WTC11 (cell line): Measurements from ENCODE around the gene LASP1. TPM values are rescaled to one million over a fixed set of nuclear protein-coding genes. Genes with fewer than 3 reads are reported as not detected.

Experiments used
- ATAC-seq: fragments of 200-7000 bp; cut with Tn5 transposase; 2 replicates; pipeline ENCODE4 v1.10.0; 2021; ENCODE audit warnings: mild to moderate bottlenecking, moderate library complexity
- CTCF ChIA-PET: fragments of 300-600 bp; sonication (Branson Sonifier 250); formaldehyde crosslinking; loops from one replicate; lab custom pipeline; 2021; ENCODE audit warnings: antibody characterized with exemption; lab: Charles Lee
- POLR2A ChIA-PET: fragments of 350-600 bp; sonication (Branson Sonifier 250); formaldehyde crosslinking; loops from one replicate; lab custom pipeline; 2021; ENCODE audit warnings: antibody characterized with exemption; lab: Charles Lee
- DNase-seq: peaks from one replicate; pipeline ENCODE4 v3.0.0; 2021; ENCODE audit warnings: low spot score
- H3K27ac Mint-ChIP-seq: 2 replicates; pipeline ENCODE4 v1.8.0; 2021; ENCODE audit warnings: mixed read lengths
- H3K27me3 Mint-ChIP-seq: 2 replicates; pipeline ENCODE4 v1.8.0; 2021; ENCODE audit warnings: low read depth, mild to moderate bottlenecking, moderate library complexity, mixed read lengths
- H3K36me3 Mint-ChIP-seq: 2 replicates; pipeline ENCODE4 v1.8.0; 2021; ENCODE audit warnings: mixed read lengths
- H3K4me1 Mint-ChIP-seq: 2 replicates; pipeline ENCODE4 v1.8.0; 2022; ENCODE audit warnings: mixed read lengths
- H3K4me3 Mint-ChIP-seq: 2 replicates; pipeline ENCODE4 v1.8.0; 2021; ENCODE audit warnings: mild to moderate bottlenecking, moderate library complexity, mixed read lengths
- H3K9me3 Mint-ChIP-seq: 2 replicates; pipeline ENCODE4 v1.8.0; 2021; ENCODE audit warnings: mixed read lengths
- AR ChIP-seq: fragments of 250-450 bp; sonication (Bioruptor Pico); IDR thresholded peaks from 2 replicates; pipeline ENCODE4 v1.9.0; 2021; ENCODE audit warnings: mild to moderate bottlenecking
- ATF6 ChIP-seq: sonication (generic); formaldehyde crosslinking; IDR thresholded peaks from 2 replicates; pipeline ENCODE4 v1.8.1; 2023; ENCODE audit warnings: mild to moderate bottlenecking, missing genetic modification reagents
- CREM ChIP-seq: sonication (generic); formaldehyde crosslinking; IDR thresholded peaks from 2 replicates; pipeline ENCODE4 v1.8.1; 2022; ENCODE audit warnings: mild to moderate bottlenecking, missing genetic modification reagents, moderate library complexity
- ELF4 ChIP-seq: sonication (generic); formaldehyde crosslinking; IDR thresholded peaks from 2 replicates; pipeline ENCODE4 v1.8.1; 2022; ENCODE audit warnings: low read depth, mild to moderate bottlenecking, moderate library complexity, missing genetic modification reagents
- ESRRA ChIP-seq: sonication (generic); formaldehyde crosslinking; IDR thresholded peaks from 2 replicates; pipeline ENCODE4 v1.8.1; 2022; ENCODE audit warnings: mild to moderate bottlenecking, missing genetic modification reagents, borderline replicate concordance
- ETV6 ChIP-seq: sonication (generic); formaldehyde crosslinking; IDR thresholded peaks from 2 replicates; pipeline ENCODE4 v1.8.1; 2022; ENCODE audit warnings: mild to moderate bottlenecking, missing genetic modification reagents
- FOXJ3 ChIP-seq: sonication (generic); formaldehyde crosslinking; IDR thresholded peaks from 2 replicates; pipeline ENCODE4 v1.9.0; 2021; ENCODE audit warnings: missing genetic modification reagents, mild to moderate bottlenecking, borderline replicate concordance
- HMGXB4 ChIP-seq: sonication (generic); formaldehyde crosslinking; IDR thresholded peaks from 2 replicates; pipeline ENCODE4 v1.8.1; 2023; ENCODE audit warnings: mild to moderate bottlenecking, moderate library complexity, missing genetic modification reagents
- MAX ChIP-seq: sonication (generic); formaldehyde crosslinking; IDR thresholded peaks from 2 replicates; pipeline ENCODE4 v1.8.0; 2022; ENCODE audit warnings: mild to moderate bottlenecking, missing genetic modification reagents
- MLX ChIP-seq: sonication (generic); formaldehyde crosslinking; IDR thresholded peaks from 2 replicates; pipeline ENCODE4 v1.8.1; 2023; ENCODE audit warnings: mild to moderate bottlenecking, missing genetic modification reagents, moderate library complexity
- MYBL2 ChIP-seq: sonication (generic); formaldehyde crosslinking; IDR thresholded peaks from 2 replicates; pipeline ENCODE4 v1.8.1; 2023; ENCODE audit warnings: mild to moderate bottlenecking, moderate library complexity, missing genetic modification reagents
- NFATC4 ChIP-seq: fragments of 250-450 bp; sonication (Bioruptor Pico); IDR thresholded peaks from 2 replicates; pipeline ENCODE4 v1.9.0; 2021; ENCODE audit warnings: mild to moderate bottlenecking
- NR1H2 ChIP-seq: sonication (generic); formaldehyde crosslinking; IDR thresholded peaks from 2 replicates; pipeline ENCODE4 v1.9.0; 2021; ENCODE audit warnings: mild to moderate bottlenecking, moderate library complexity, missing genetic modification reagents
- RORB ChIP-seq: fragments of 250-450 bp; sonication (Bioruptor Pico); IDR thresholded peaks from 2 replicates; pipeline ENCODE4 v1.9.0; 2021; ENCODE audit warnings: mild to moderate bottlenecking
- ZNF138 ChIP-seq: sonication (generic); formaldehyde crosslinking; conservative IDR thresholded peaks from 2 replicates; pipeline ENCODE4 v1.8.1; 2022; ENCODE audit warnings: mild to moderate bottlenecking, moderate library complexity, missing genetic modification reagents
- ZNF423 ChIP-seq: fragments of 250-450 bp; sonication (Bioruptor Pico); IDR thresholded peaks from 2 replicates; pipeline ENCODE4 v2.1.2; 2022; ENCODE audit warnings: mild to moderate bottlenecking, moderate library complexity
- ZNF425 ChIP-seq: fragments of 250-450 bp; sonication (Bioruptor Pico); conservative IDR thresholded peaks from 2 replicates; pipeline ENCODE4 v1.9.0; 2021; ENCODE audit warnings: mild to moderate bottlenecking
- total RNA-seq: library from RNA; stranded (reverse); gene quantifications from 3 replicates; pipeline ENCODE4 v1.2.3, GENCODE V29; 2021

LASP1 gene
- total RNA-seq, 1 experiment from 2014 or later = 139 TPM

GRCh38 chr17:38919316-38920078 is 49.6 kb downstream of the LASP1 start:
- Mint-ChIP-seq H3K27ac (no peak overlapping the region), H3K27me3 (no peaks in the 10 kb centered on the region), H3K4me3 (no peak overlapping the region), H3K4me1 (peaks cover 20% of the 10 kb centered on the region), H3K9me3 (no peaks in the 10 kb centered on the region), H3K36me3 (peaks cover 21% of the 10 kb centered on the region)
- ChIA-PET POLR2A (no interaction called here), CTCF (no interaction called here)
- TF ChIP-seq ESRRA = no peak
- TF ChIP-seq ZNF423 (CRISPR knock-in tag) = no peak
- TF ChIP-seq HMGXB4 (CRISPR knock-in tag) = no peak
- TF ChIP-seq ATF6 (CRISPR knock-in tag) = no peak
- TF ChIP-seq MYBL2 (CRISPR knock-in tag) = no peak
- TF ChIP-seq ZNF425 (CRISPR knock-in tag) = no peak
- no peak for TF ChIP-seq ELF4
- no peak for TF ChIP-seq ZNF138 (CRISPR knock-in tag)
- no peak for TF ChIP-seq NFATC4
- TF ChIP-seq ETV6 (CRISPR knock-in tag) = no peak
- TF ChIP-seq CREM (CRISPR knock-in tag) = no peak
- TF ChIP-seq NR1H2 (CRISPR knock-in tag) = no peak
- TF ChIP-seq RORB (CRISPR knock-in tag) = no peak
- no peak for TF ChIP-seq AR
- no peak for TF ChIP-seq MAX (CRISPR knock-in tag)
- TF ChIP-seq MLX (CRISPR knock-in tag) = no peak
- TF ChIP-seq FOXJ3 (CRISPR knock-in tag) = no peak
- no peak for DNase-seq
- ATAC-seq = no peak
